Left ventricle myocardium inferior (tissue), 1 donor: ENCODE data around the gene NEK7. TPM values are rescaled to one million over a fixed set of nuclear protein-coding genes. Genes with fewer than 3 reads are reported as not detected.
A peak's percentile ranks its signal among the peaks of the same experiment; 100 is the strongest.

Experiments used
- DNase-seq: peaks from one replicate; pipeline ENCODE4 v3.0.0-alpha.2; 2020
- H3K27ac ChIP-seq: fragments of 200-600 bp; replicated peaks from 2 replicates; pipeline ENCODE4 v1.8.0; 2021
- H3K27me3 ChIP-seq: fragments of 200-600 bp; 2 replicates; pipeline ENCODE4 v1.8.0; 2021; ENCODE audit warnings: low read depth
- H3K36me3 ChIP-seq: fragments of 200-600 bp; 2 replicates; pipeline ENCODE4 v1.8.0; 2021
- H3K4me1 ChIP-seq: fragments of 200-600 bp; 2 replicates; pipeline ENCODE4 v1.8.0; 2021
- H3K4me3 ChIP-seq: fragments of 200-600 bp; 2 replicates; pipeline ENCODE4 v1.8.0; 2021; ENCODE audit warnings: mild to moderate bottlenecking, moderate library complexity
- H3K9me3 ChIP-seq: fragments of 200-600 bp; replicated peaks from 2 replicates; pipeline ENCODE4 v1.8.0; 2021
- intact Hi-C: fragments of 100-400 bp; cut with micrococcal nuclease; formaldehyde crosslinking; loops from one replicate; pipeline ENCODE4 v1.11.0; 2022
- total RNA-seq: library from RNA; stranded (reverse); fragmentation: NEBNext Ultra II Directional; extraction: Animal tissue kit (Norgen Biotek cat#: 25700); gene quantifications from one replicate; pipeline ENCODE4 v1.2.1, GENCODE V29; 2021
- TF ChIP-seq, protein P1 (sequence below): fragments of 200-600 bp; IDR thresholded peaks from 2 replicates; pipeline ENCODE4 v1.8.0; 2021; ENCODE audit warnings: antibody characterized with exemption, mild to moderate bottlenecking, borderline replicate concordance
- donor health status: DM: no; HTN: yes; CAD: no; lungs with severe emphysema.

Gene NEK7
- total RNA-seq, 1 donor from 2014 or later: 254 TPM

GRCh38 chr1:198273748-198274295 is 117.0 kb downstream of the NEK7 start:
- H3K27ac ChIP-seq: peak overlapping the region; percentile 88

DNA sequence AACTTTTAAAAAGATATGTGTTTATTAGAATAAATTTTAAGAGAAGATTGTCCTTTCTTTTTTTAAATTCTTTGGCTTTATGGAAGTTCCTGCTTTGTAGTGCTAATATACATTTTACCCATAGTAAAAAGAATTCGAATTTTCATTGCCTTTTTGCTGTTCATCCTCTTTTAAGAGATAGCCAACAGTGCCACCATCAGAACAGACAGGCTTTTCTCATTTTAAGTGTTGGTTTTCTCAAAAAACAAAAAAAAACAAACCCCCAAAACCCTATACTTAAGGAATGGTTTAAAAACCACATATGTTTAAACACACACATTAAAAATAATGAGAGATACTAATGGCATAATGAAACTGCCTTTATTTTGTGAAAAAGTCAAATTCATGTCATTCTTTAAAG is 118.8 kb downstream of the NEK7 start:
- intact Hi-C loops: loop anchor here (10.0 kb wide), 1 partner anchor 121 kb away; the partner anchor contains the start of gene NEK7
- Histone ChIP-seq H3K27me3 (no peaks in the 10 kb centered on the region), H3K4me1 (peaks cover 67% of the 10 kb centered on the region), H3K36me3 (peaks cover 4% of the 10 kb centered on the region), H3K4me3 (no peak overlapping the region), H3K9me3 (no peaks in the 10 kb centered on the region), H3K27ac (no peak overlapping the region)
- no peak for DNase-seq
- TF ChIP-seq, protein P1, sequence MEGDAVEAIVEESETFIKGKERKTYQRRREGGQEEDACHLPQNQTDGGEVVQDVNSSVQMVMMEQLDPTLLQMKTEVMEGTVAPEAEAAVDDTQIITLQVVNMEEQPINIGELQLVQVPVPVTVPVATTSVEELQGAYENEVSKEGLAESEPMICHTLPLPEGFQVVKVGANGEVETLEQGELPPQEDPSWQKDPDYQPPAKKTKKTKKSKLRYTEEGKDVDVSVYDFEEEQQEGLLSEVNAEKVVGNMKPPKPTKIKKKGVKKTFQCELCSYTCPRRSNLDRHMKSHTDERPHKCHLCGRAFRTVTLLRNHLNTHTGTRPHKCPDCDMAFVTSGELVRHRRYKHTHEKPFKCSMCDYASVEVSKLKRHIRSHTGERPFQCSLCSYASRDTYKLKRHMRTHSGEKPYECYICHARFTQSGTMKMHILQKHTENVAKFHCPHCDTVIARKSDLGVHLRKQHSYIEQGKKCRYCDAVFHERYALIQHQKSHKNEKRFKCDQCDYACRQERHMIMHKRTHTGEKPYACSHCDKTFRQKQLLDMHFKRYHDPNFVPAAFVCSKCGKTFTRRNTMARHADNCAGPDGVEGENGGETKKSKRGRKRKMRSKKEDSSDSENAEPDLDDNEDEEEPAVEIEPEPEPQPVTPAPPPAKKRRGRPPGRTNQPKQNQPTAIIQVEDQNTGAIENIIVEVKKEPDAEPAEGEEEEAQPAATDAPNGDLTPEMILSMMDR: no peak

More at GRCh38 chr1:198273748-198274295, 117.0 kb downstream of the NEK7 start:
- intact Hi-C loops: loop anchor here (10.0 kb wide), 1 partner anchor 119 kb away; the partner anchor contains the start of gene NEK7
- Histone ChIP-seq H3K36me3 (peaks cover 2% of the 10 kb centered on the region), H3K9me3 (no peaks in the 10 kb centered on the region), H3K27me3 (no peaks in the 10 kb centered on the region), H3K4me3 (no peak overlapping the region), H3K4me1 (peaks cover 82% of the 10 kb centered on the region)
- TF ChIP-seq, protein P1: no peak
- DNase-seq: no peak

DNA sequence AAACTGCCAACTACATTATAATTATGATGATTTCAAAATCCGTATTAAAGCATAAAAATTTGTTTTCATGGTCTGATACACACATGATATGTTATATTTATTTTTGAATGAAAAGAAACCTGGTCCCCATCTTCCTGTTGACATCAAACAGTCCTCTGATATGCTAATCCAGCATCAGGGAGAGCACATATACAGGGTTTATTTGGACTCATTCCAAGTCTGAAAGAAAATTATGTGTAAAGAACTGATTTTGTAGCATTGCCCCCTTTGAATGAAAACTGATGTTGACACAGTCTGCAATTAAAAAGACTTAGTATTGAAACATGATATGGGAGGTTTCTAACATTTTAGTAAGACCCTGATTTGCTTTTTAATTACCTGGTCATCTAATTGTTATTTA is 119.4 kb downstream of the NEK7 start:
- TF ChIP-seq, protein P1: no peak
- Histone ChIP-seq H3K9me3 (no peaks in the 10 kb centered on the region), H3K4me3 (no peak overlapping the region), H3K36me3 (peaks cover 4% of the 10 kb centered on the region), H3K4me1 (peaks cover 62% of the 10 kb centered on the region), H3K27ac (no peak overlapping the region), H3K27me3 (no peaks in the 10 kb centered on the region)
- DNase-seq: no peak
- intact Hi-C loops: loop anchor here (10.0 kb wide), 1 partner anchor 121 kb away; the partner anchor contains the start of gene NEK7

- no peaks in the 10 kb centered on the region for H3K9me3 ChIP-seq
- TF ChIP-seq, protein P1: no peak
- DNase-seq: no peak
- no peak overlapping the region for H3K4me3 ChIP-seq
- intact Hi-C loops: loop anchor here (10.0 kb wide), 1 partner anchor 124 kb away; the partner anchor contains the start of gene NEK7
- peaks cover 4% of the 10 kb centered on the region for H3K36me3 ChIP-seq
- no peak overlapping the region for H3K27ac ChIP-seq
- no peaks in the 10 kb centered on the region for H3K27me3 ChIP-seq
- peaks cover 45% of the 10 kb centered on the region for H3K4me1 ChIP-seq
These were observed 122.1 kb downstream of the NEK7 start for GRCh38 chr1:198278943-198279342.

DNA sequence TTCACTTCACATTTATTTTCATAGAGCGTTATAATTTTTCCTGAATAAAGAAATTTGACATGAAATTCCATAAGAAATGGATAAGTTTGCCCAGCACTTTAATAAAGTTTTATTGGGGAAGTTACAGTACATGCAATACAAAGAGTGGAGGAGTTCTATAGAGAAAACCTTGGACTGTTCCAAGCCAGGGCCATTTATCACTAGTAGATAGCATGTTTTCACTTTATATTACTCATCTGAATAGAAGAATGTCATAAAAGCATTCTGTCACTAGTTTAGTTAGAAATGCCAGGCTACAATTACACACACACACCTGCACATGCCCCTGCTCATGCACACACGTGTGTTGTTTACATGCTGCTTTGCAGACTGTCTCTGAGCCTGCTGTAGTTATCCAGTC is 123.3 kb downstream of the NEK7 start:
- Histone ChIP-seq H3K27me3 (no peaks in the 10 kb centered on the region), H3K4me1 (peaks cover 38% of the 10 kb centered on the region), H3K36me3 (peaks cover 4% of the 10 kb centered on the region), H3K9me3 (no peaks in the 10 kb centered on the region), H3K27ac (no peak overlapping the region), H3K4me3 (no peak overlapping the region)
- DNase-seq: no peak
- intact Hi-C loops: no loop called here
- TF ChIP-seq, protein P1: no peak
